ENCODE data around the gene KLHL8.

GRCh38 chr4:87144356-87144755 lies 76.1 kb downstream of the KLHL8 start:
- no peak for TF ChIP-seq CTCF (IDR thresholded peaks at IDR 0.05)
- no peak for TF ChIP-seq EZH2 (IDR thresholded peaks at IDR 0.05; ENCODE audit: borderline replicate concordance, insufficient read depth, low read depth, low read length, poor library complexity, severe bottlenecking)

Data from B cell (primary cell).